ENCODE results near the gene USP10. TPM values are rescaled to one million over a fixed set of nuclear protein-coding genes. Genes with fewer than 3 reads are reported as not detected.
A peak's percentile ranks its signal among the peaks of the same experiment; 100 is the strongest.

The USP10 gene
- 87.7 TPM for polyA plus RNA-seq (2012; ENCODE audit: insufficient read length, low read depth)

GRCh38 chr16:84699712-84700445, at the start of gene USP10:
USP10 (plus strand) TSS chr16:84700000; CDS start chr16:84700091, 91 bp downstream.
- peak; percentile 41 for TF ChIP-seq FOXP2 (optimal IDR thresholded peaks at IDR 0.05; ENCODE audit: borderline replicate concordance, extremely low read depth, extremely low read length, insufficient read depth)
- TF ChIP-seq REST (IDR thresholded peaks at IDR 0.05; ENCODE audit: insufficient read depth in 1 of 2, low read depth in 2 of 2, low read length in 2 of 2) = no peak
- TF ChIP-seq SIN3A (IDR thresholded peaks at IDR 0.05; ENCODE audit: borderline replicate concordance, insufficient read depth, low read length) = no peak
- TF ChIP-seq TAF1 (IDR thresholded peaks at IDR 0.05; ENCODE audit: borderline replicate concordance, insufficient read depth, low read length) = peak; percentile 80
- TF ChIP-seq POLR2AphosphoS5 (IDR thresholded peaks at IDR 0.05; ENCODE audit: low read depth, low read length) = peak; percentile 63; the same call in 1 of the 2 replicates

GRCh38 chr16:84650062-84650991, 49.5 kb upstream of the USP10 start:
- TF ChIP-seq SIN3A (IDR thresholded peaks at IDR 0.05; ENCODE audit: borderline replicate concordance, insufficient read depth, low read length) (no peak), POLR2AphosphoS5 (IDR thresholded peaks at IDR 0.05; ENCODE audit: low read depth, low read length) (no peak), FOXP2 (optimal IDR thresholded peaks at IDR 0.05; ENCODE audit: borderline replicate concordance, extremely low read depth, extremely low read length, insufficient read depth) (no peak), TAF1 (IDR thresholded peaks at IDR 0.05; ENCODE audit: borderline replicate concordance, insufficient read depth, low read length) (no peak), REST (IDR thresholded peaks at IDR 0.05; ENCODE audit: insufficient read depth in 1 of 2, low read depth in 2 of 2, low read length in 2 of 2) (no peak)

GRCh38 chr16:84652566-84652965, 47.2 kb upstream of the USP10 start:
- TF ChIP-seq TAF1 (IDR thresholded peaks at IDR 0.05; ENCODE audit: borderline replicate concordance, insufficient read depth, low read length) (no peak), SIN3A (IDR thresholded peaks at IDR 0.05; ENCODE audit: borderline replicate concordance, insufficient read depth, low read length) (no peak), FOXP2 (optimal IDR thresholded peaks at IDR 0.05; ENCODE audit: borderline replicate concordance, extremely low read depth, extremely low read length, insufficient read depth) (no peak), POLR2AphosphoS5 (IDR thresholded peaks at IDR 0.05; ENCODE audit: low read depth, low read length) (no peak), REST (IDR thresholded peaks at IDR 0.05; ENCODE audit: insufficient read depth in 1 of 2, low read depth in 2 of 2, low read length in 2 of 2) (no peak)

- TF ChIP-seq SIN3A (IDR thresholded peaks at IDR 0.05; ENCODE audit: borderline replicate concordance, insufficient read depth, low read length) = no peak
- TF ChIP-seq FOXP2 (optimal IDR thresholded peaks at IDR 0.05; ENCODE audit: borderline replicate concordance, extremely low read depth, extremely low read length, insufficient read depth) = no peak
- no peak for TF ChIP-seq POLR2AphosphoS5 (IDR thresholded peaks at IDR 0.05; ENCODE audit: low read depth, low read length)
- no peak for TF ChIP-seq REST (IDR thresholded peaks at IDR 0.05; ENCODE audit: insufficient read depth in 1 of 2, low read depth in 2 of 2, low read length in 2 of 2)
- TF ChIP-seq TAF1 (IDR thresholded peaks at IDR 0.05; ENCODE audit: borderline replicate concordance, insufficient read depth, low read length) = no peak
Observed at GRCh38 chr16:84654238-84654637, 45.6 kb upstream of the USP10 start.

All from PFSK-1 (cell line).